Measurements from ENCODE around the gene PDE6A.

Gene PDE6A

GRCh38 chr5:149834246-149834855, 110.2 kb downstream of the PDE6A start:
- DNase-seq: peak in 5 of 14 donors; percentile 6 to 77 (median 25)

GRCh38 chr5:149833116-149833827, 111.3 kb downstream of the PDE6A start:
- no peak for DNase-seq

- no peak for DNase-seq
These were observed 112.0 kb downstream of the PDE6A start for GRCh38 chr5:149832636-149833035.

GRCh38 chr5:149831492-149831891, 113.1 kb downstream of the PDE6A start:
- DNase-seq: no peak

GRCh38 chr5:149830579-149830978, 114.0 kb downstream of the PDE6A start:
- no peak for DNase-seq

- DNase-seq: no peak
These were observed 114.6 kb downstream of the PDE6A start for GRCh38 chr5:149829954-149830353.

- DNase-seq: peak in 12 of 14 donors; percentile 8 to 67 (median 48)
These were observed 116.2 kb downstream of the PDE6A start for GRCh38 chr5:149828161-149829011.

- DNase-seq: peak in 1 of 14 donors; percentile 14
These were observed 117.0 kb downstream of the PDE6A start for GRCh38 chr5:149827546-149827945.

GRCh38 chr5:149827086-149827485, 117.5 kb downstream of the PDE6A start:
- DNase-seq: no peak

GRCh38 chr5:149826574-149826973, 118.0 kb downstream of the PDE6A start:
- peak in 1 of 14 donors; percentile 58 for DNase-seq

- DNase-seq: peak in 1 of 14 donors; percentile 16
These were observed 119.7 kb downstream of the PDE6A start for GRCh38 chr5:149824846-149825245.

GRCh38 chr5:149824120-149824519, 120.5 kb downstream of the PDE6A start:
- DNase-seq: no peak

- peak in 1 of 14 donors; percentile 14 for DNase-seq
These were observed 121.2 kb downstream of the PDE6A start for GRCh38 chr5:149823375-149823774.

- DNase-seq: no peak
These were observed 122.3 kb downstream of the PDE6A start for GRCh38 chr5:149822301-149822700.

- DNase-seq: no peak
These were observed 123.8 kb downstream of the PDE6A start for GRCh38 chr5:149820536-149821510.

- DNase-seq: no peak
These were observed 124.6 kb downstream of the PDE6A start for GRCh38 chr5:149820012-149820411.

- no peak for DNase-seq
These were observed 126.5 kb downstream of the PDE6A start for GRCh38 chr5:149818116-149818515.

GRCh38 chr5:149817539-149818060, 127.0 kb downstream of the PDE6A start:
- no peak for DNase-seq

- DNase-seq: no peak
These were observed 127.9 kb downstream of the PDE6A start for GRCh38 chr5:149816661-149817060.

- no peak for DNase-seq
These were observed 133.1 kb downstream of the PDE6A start for GRCh38 chr5:149811453-149811852.

- no peak for DNase-seq
These were observed 133.7 kb downstream of the PDE6A start for GRCh38 chr5:149810856-149811255.
